ENCODE data around the gene THY1.

THY1 gene

DNA sequence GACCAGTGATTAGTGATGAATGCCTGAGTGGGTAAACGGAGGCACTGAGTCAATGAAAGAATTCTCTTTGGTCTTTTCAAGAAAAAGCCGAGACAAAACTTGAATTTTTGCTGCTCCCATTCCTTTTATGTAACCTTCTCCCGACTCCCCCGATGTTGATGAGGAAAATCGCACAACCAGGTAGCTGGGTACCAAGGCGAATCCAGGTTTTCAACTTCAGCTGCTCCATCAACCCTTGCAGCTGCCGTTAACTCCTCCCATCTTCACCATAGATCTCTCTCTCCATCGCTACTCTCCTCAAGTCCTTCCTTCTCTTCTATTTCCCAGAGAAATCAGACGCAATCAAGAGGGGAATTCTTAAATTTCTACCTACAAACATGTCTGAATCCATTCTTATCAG lies 40.9 kb downstream of the THY1 start:
- DNase-seq (ENCODE audit: low read depth) = no peak

DNA sequence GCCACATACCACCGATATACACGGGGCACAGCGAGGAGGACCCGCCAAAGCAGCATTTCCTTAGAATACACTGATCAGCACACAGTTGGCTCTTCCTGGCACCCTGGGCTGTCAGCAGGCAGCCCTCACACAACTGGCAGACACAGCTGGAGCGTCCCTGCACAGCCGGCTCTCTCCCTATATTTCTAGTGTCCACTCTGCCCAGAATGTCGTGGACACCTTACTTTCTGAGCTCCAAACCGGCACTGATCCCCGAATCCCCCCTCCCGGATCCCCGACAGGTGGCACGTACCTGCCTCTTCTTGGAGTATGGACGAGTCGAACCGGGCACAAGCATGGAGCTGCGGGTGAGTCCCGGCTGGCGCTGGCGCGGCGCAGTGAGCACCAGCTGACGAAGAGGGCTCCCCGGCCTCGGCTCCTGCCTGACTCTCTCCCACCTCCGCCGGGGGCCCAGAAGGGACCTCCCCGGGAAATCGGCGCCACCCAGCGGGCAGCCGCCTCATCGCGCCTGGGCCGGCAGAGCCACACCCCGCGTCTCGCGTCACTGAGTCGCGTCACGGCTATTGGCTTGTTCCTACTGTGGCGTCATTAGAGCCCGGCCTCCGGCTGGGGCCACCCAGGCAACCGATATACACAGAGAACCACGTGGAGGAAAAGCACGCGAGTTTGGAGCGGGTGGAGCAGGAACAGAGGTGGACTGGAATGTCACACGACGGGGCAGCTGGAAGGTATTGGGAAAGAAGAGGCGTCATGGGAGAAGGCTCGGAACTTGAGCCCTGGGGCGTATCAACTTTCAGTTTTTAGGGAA lies 41.6 kb downstream of the THY1 start, which contains the start of gene USP2:
USP2 (minus strand) TSS at position 510 of the 808 bp plus-strand sequence. CDS start 8,210 bp downstream, outside the sequence.
- peak; percentile 96 for DNase-seq (ENCODE audit: low read depth)

DNA sequence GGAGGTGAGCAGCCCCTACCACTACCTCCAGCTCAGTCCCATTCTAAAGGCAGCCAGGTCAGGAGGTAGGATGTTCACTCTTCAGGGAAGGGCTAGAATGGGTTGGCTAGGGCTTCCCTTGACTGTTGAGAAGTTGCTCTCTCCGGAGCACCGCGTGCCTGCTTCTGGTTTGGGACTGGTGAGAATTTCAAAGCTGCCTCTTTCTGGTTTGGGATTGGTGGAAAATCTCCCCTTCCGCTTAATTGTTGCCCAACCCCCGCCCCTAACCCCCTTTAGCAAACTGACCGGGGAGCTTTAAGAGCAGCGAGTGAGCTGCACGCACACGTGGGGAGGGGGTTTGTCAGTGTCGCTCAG lies 42.2 kb downstream of the THY1 start:
- no peak for DNase-seq (ENCODE audit: low read depth)

DNA sequence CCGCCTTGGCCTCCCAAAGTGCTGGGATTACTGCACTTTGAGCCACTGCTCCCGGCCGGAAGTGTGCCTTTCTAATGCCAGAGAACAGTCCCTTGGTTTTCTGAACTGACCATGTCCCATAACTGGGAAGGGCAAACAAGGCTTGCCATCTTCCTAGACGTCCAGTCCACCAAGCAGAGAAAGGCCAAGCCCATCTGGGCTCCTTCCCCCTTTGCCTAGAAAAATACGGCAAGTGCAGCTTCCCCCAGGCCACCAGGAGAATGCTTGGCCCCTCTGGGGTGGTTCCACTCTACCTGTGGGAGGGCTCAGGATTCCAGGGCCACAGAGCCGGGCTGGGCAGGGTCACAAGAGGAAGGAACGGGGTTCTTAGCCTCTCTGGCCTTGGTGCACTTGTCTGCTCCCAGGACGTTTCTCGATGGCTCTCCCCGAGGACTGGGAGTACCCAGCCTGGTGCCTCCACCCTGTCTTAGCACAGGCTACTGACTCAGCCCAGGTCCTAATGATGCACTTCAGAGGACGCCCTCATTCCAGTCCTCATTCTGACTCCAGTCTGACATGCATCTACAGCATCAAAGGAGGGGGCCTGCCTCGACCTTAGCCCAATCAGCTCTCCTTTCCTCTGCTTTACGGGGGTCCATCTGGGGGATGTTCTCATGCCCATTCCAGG lies 42.7 kb downstream of the THY1 start:
- DNase-seq (ENCODE audit: low read depth) = no peak

DNA sequence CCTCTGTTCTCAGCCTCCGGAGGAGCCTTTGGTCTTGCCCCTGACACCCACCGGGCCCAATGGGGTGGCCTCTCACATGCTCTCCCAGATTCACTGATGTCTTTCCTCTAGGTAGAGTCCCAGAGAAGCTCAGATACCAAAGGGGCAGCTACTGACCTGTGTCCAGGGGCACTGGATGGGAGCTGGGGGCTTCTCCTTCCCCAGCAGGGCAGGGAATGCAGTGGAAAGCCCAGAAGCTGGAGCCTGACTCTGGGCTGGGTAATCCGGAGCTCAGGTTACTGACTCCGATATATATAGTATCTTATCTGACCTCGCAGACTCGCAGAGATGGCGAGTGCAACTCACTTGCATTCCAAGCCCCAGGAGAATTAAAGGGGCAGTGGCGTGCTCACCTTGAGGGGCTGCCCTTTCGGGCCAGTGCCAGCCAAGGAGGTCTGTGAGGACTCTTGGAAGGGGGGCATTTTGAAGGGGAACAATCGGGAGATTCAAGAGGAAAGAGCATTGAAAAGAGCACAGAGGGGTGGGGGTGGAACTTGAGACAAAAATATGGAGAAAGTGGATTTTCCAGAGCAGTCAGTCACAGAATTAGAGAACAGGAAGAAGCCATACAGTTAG lies 44.0 kb downstream of the THY1 start:
- no peak for DNase-seq (ENCODE audit: low read depth)

DNA sequence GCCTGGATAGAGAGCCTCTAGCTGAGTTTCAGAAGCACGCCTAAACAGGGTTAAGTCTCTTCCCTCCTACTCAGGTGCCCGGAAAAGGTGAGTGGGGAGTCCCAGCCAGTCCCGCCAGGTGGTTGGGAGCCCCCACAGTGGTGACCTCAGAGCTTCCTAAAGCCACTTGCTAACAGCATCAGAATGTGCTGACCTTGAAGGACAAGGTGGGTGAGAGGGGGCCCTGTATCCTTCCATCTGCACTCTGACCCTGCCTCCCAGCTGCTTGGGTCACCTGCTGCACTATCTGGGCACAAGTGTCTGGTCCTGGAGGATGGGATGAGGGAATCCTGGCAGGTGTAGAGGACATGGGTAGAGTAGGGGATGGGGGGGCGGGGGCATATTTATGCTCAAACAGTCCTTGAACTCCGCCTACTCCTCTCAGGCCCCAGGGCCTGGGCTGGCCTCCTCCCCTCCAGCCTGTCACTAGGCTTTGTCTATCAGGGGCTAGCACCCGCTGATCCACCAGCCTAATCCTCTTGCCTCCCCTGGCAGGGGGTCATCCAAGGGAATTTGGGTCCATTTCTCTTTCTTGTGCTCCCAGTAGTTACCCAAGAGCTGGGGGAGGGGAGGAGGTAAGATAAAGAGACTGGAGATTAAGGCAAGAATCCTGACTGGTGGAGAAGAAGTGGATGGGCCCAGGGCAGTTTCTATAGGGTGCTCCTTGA lies 44.9 kb downstream of the THY1 start:
- DNase-seq (ENCODE audit: low read depth) = no peak

DNA sequence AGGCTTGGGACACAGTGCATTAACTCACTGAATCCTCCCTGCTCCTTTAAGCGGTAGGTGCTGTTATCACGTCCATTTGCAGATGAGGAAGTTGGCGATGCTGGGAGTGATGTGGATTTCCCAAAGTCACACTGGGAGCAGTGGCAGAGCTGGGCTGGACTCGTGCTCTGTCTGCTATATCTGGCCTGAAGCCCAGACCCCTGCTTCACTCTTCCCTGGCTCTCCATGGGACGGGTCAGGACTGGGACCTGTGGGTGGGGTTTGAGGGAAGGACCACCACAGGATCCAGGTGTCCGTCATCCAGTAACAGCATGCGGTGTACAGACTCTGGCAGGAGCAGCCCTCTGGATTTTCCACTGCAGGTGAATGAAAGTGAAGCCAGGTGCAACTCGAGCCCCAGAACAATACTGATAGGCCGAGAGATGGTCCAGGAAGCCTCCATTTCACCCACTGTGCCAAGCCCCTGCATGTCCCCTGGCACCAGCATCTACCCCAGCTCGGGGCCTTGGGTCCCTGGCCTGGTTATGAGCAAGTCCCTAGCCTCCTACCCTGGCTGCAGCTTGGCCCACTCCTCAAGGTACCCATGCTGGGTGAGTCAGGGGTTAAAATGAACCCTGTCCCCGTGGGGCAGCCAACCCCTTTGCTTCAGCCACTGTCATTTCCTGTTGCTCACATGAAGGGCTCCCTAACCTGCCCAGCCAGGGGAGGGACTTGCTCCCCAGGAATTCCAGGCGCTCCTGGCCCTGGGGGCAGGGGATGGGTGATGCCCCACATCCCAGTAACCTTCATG lies 45.7 kb downstream of the THY1 start:
- no peak for DNase-seq (ENCODE audit: low read depth)

DNA sequence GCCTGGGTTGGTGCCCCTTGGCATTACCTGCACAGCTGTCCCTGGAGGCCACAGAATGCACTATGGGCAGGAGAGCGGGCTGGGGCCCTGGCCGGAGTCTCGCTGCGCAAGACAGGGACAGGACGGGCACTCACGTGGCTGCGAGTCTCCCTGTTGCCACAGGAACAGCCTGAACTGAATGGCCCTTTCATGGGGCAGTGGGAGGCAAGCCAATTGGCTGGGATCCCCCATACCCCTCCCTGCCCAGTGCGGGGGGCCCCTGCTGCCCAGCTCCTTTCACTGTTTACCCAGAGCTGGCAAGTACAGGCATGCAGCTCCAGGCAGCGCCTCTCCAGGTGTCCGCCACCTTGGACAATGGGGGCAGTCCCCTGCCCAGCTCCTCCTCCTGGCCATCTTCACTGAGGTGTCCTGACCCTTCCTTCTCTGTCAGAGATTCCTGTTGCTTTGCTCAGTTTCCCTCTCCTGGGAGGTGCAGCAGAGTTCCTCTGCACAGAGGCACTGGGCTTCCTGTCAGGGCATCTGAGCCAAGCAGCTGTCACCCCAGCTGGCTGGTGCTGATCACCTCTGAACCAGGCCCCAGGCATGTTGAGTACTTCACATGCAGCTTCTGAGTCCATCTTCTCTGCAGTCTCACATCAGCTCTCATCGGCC lies 46.6 kb downstream of the THY1 start:
- DNase-seq (ENCODE audit: low read depth) = no peak

DNA sequence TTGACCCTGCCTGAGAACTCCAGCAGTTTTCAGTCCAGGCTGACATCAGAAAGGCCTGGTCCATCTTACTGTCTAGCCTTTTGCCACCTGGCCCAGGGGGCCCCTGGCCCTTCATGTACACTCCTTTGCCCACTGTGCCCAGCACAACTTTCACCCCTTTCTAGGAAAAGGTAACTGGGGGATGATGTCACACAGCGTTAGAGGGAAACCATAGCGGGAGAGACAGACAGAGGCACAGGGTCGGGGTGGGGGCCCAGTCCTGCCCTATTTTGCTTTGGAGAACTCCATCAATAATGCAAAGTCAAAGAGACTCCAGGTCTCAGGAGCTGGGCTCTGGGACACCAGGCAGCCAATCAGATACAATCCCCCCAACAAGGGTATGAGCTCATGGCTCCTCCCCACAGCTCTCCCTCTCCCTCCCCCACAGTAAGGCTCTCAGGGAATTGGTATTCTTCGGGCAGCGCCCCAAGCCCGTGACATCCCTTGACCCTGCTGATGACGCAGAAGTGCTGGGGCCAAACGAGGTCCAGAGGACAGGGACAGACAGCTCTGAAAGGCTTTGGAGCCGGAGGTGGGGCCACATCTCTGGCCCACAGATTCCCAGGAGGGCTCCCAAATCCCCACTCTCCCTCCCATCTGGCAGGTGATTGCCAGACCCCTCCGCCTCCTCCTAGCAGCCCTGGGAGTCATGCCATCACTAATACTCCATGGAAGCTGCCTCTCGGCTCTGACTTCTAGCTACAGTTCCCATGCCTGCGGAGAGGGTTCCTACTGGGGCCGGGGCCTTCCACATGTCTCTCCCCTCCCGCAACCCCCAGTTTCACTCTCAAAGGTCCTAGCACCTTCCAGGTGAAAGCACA lies 47.4 kb downstream of the THY1 start:
- no peak for DNase-seq (ENCODE audit: low read depth)

DNA sequence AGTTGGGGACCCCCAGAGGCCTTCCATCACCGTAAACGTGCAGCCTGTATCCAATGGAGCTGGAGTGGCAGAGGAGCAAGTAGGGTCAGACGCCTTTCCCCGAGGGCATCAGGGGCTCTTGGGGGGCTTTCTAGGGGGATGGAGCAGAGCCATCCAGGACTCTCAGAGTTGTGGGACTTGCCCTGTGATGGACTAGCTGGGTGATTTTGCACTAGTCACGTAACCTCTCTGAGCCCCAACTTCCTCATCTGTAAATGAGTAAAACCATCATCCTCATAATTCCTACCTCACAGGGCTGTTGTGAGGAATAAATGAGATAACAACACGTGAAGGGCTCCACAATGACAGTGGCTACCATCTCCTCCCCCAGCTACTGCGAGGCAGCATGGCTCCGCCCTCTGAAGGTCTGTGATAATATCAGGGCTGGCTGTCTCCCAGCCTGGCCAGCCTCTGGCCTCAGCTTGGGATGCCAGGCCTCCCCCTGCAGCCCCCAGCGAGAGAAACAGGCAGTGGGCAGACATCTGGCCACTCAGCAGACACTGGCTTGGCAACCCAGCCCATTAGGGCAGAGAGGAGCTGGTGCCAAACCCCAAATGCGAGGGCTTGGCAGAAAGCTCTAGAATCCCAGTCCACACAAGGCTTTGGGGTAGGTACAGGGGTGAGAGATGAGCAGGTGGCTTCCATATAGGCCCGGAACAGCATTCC lies 48.2 kb downstream of the THY1 start:
- no peak for DNase-seq (ENCODE audit: low read depth)

DNA sequence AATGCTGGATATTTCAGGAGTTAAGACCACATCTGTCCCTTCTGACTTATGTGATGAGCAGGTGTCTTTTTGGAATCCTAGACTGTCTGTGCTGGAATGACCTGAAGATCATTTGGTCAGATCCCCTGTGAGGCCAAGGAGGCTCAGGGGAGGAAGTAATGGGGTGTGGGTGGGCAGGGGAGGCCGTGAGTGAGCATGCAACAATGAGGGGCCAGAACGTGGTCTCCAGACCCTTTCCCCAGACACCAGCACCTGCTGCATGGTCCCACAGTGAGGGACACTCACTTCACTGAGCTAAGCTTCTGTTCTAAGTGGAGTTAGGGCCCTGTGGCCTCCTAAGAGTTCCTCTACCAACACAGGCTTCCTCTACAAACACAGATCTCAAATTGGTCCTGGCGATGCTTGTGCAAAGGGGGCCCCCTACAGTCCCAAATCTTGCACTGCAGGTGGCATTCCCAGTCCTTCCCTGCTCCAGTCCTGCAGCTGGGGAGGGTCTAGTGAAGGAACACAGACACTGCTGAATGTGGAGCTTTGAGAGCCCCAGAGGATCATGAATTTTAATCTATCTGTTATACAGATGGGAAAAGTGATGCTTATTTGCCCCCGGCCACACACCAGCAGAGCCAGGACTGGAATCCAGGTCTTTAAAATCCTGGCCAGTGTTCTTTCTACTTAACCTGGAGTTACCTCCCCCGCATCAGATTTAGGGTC lies 48.9 kb downstream of the THY1 start:
- DNase-seq (ENCODE audit: low read depth) = no peak

DNA sequence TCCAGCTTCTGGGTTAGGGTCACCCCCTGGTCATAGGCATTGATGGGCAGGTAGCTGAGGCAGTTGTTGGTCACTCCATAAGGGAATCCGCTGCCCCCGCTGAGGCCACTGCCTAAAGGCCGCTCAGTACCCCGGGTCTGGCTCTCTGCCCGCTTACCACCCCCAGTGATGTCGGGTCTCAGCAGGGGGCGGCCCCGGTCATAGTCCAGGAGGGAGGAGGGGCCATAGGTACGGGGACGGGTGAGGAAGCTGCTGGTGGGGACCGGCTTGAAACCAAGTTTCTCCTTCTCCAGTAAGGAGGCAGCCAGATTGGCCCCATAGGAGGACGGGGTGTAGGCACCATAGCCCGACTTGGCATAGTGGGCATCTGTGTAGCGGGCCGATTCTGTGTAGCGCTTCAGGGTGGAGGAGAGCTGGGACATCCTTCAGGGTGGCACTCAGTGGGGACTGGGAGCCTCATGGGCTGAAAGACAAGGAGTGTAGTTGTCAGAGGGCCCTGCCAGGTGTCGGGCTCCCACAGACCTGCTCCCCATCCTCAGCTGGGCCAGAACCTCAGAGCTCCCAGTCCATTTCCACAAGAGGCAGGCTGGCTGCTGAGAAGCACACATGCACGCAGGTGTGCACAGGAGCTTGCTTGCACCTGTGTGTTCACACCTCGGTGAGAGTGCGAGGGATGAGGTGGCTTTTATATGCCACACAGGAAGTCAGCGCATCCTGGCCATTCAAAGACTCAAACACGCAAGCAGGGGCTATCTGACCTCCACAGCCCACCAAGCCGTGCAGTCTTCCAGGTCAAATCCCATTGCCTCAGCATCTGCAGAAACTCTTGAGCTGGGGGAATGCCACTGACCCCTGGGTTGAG lies 49.7 kb downstream of the THY1 start:
- DNase-seq (ENCODE audit: low read depth) = no peak

DNA sequence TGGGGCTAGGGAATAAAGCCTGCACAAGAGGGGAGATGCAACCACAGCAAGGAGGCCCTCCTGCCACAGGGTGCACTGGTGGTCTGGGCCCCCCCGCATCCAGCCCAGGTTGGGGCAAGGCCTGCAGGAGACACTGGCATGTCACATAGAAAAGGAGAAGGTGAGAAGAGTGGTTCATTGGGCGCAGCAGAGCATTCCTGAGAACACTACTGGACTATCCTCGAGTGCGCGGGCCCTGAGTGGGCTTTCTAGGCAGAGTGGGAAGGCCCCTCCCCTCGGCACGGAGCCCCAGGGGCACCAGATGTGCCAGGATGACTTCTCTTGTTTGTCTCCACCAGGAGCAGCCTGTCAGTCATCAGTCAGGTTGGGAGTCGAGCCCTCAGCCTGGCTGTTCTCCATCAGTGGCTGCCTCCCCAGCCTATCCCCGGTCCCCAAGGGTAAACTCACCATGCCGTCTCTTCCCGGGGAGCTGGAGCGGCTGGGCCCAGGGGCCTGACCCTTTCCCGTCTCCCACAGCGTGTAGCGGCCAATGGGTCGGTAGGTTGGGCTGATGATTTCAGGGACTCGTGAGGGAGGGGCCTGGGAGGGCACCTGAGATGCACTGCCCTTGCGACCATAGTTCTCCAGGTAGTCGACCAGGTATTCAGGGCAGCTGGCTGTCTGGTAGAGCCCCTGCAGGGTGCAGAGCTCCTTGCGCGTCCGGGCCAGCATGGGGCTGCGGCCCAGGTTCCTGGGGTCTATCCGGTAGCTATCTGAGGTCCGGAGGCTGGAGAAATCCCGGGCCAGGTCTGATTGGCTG lies 50.5 kb downstream of the THY1 start:
- DNase-seq (ENCODE audit: low read depth) = no peak

DNA sequence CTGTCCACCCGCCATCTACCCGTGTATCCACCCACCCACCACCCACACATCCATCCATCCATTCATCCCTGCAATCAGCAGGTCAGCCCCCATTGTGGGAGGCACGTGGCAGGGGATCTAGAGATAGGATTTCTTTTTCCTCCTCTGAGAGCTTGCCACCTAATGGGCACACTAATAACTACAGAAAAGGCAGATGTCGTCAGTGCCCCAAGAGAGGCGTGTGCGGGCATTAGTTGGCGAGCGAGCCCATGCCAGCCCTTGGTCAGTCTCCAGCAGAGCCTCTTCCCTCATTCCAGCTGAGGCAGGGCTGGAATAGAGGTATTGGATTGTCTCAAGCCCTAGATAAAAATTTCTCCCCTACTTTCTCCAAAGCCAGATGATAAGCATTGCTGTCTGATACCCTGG lies 51.2 kb downstream of the THY1 start:
- no peak for DNase-seq (ENCODE audit: low read depth)

DNA sequence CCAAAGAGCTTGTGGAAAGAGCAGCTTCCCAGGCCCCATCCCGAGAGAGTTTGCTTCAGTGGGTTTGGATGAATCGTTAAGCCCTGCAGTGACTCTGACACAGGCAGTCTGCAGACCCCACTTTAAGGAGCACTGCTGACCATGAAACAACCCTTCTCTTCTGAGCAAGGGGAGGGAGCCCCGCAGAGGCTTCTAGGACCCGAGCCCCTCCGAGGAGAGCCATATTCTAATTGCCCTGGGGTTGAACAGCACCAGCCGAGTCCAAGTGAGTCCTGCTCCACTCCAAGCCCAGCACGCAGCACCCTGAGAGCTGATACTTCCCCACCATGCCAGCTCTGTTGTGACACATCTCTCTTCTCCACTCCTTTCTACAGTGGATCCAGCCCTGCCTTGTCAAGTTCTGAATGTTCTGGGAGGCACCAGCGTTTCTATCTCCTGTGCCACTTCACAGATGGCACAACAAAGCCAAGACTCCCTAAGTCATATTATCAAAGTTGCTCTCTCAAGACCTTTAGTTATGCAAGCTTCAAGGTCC lies 51.8 kb downstream of the THY1 start:
- DNase-seq (ENCODE audit: low read depth) = no peak

DNA sequence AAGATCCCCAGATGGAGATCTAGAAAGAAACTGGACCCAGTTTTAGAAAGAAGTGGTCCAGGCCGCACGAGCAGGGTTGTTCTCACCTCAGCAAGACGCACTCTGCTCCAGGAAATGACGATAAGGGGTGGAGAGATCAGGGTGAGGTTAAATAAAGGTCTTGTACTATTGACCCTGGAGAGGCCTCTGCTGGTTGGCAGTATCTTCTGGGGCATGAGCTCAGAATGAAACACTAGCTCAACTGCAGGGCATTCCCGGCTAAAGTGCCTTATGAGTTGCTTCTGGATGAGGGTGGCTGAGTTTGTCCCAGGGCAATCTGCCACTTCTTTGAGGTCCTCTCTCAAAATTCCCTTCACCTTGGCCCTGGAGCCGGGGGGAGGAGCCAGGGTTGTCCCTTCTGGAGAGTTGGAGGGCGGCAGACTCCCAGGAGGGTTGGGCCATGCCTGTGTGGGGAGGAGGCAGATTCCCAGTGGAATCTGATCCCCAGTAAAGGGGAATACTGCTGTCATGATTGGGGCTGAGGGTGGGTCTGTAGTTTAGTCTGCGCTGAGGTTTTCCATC lies 52.4 kb downstream of the THY1 start:
- no peak for DNase-seq (ENCODE audit: low read depth)

All from activated T-helper 1 cell treated with Interleukin-2 at 50 U/mL for 16 hours (primary cell).